Lower leg skin (tissue), 3 donors: Measurements from ENCODE around the gene LILRB4.

Source experiments
- POLR2A ChIP-seq, 2 donors: fragments of 450-650 bp; IDR thresholded peaks; one replicate each; pipeline ENCODE4 v1.6.1; 2016 to 2017; ENCODE audit warnings: antibody characterized with exemption in 2 of 2, mild to moderate bottlenecking in 1 of 2, moderate library complexity in 1 of 2
- TF ChIP-seq, protein P1 (sequence below), 3 donors: fragments of 450-650 bp; IDR thresholded peaks; one replicate each; pipeline ENCODE4 v1.5.1; 2016; ENCODE audit warnings: antibody characterized with exemption in 3 of 3, mild to moderate bottlenecking in 3 of 3, moderate library complexity in 2 of 3

DNA sequence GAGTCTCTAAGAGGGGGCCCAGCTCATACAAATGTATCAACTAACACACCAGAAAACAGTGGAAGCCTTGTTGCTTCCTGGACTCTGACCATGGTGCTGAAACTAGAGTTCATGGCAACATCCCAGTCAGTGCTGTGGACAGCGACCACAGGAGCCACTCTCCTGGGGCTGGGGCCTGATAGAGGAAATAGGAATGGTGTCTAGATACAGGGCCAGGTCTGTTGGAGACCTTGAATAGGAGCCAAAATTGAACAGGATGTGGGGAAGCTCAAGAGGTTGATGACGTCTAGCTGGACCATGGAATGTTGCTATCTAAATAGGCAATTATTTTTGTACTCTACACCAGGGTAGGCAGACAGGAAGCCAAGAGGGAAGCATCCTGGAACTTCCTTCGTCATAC, 21.7 kb downstream of the LILRB4 start:
- TF ChIP-seq, protein P1, sequence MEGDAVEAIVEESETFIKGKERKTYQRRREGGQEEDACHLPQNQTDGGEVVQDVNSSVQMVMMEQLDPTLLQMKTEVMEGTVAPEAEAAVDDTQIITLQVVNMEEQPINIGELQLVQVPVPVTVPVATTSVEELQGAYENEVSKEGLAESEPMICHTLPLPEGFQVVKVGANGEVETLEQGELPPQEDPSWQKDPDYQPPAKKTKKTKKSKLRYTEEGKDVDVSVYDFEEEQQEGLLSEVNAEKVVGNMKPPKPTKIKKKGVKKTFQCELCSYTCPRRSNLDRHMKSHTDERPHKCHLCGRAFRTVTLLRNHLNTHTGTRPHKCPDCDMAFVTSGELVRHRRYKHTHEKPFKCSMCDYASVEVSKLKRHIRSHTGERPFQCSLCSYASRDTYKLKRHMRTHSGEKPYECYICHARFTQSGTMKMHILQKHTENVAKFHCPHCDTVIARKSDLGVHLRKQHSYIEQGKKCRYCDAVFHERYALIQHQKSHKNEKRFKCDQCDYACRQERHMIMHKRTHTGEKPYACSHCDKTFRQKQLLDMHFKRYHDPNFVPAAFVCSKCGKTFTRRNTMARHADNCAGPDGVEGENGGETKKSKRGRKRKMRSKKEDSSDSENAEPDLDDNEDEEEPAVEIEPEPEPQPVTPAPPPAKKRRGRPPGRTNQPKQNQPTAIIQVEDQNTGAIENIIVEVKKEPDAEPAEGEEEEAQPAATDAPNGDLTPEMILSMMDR (IDR thresholded peaks at IDR 0.05) = no peak
- TF ChIP-seq POLR2A (IDR thresholded peaks at IDR 0.05) = no peak
